ENCODE data around the gene SLC35E1.

DNA sequence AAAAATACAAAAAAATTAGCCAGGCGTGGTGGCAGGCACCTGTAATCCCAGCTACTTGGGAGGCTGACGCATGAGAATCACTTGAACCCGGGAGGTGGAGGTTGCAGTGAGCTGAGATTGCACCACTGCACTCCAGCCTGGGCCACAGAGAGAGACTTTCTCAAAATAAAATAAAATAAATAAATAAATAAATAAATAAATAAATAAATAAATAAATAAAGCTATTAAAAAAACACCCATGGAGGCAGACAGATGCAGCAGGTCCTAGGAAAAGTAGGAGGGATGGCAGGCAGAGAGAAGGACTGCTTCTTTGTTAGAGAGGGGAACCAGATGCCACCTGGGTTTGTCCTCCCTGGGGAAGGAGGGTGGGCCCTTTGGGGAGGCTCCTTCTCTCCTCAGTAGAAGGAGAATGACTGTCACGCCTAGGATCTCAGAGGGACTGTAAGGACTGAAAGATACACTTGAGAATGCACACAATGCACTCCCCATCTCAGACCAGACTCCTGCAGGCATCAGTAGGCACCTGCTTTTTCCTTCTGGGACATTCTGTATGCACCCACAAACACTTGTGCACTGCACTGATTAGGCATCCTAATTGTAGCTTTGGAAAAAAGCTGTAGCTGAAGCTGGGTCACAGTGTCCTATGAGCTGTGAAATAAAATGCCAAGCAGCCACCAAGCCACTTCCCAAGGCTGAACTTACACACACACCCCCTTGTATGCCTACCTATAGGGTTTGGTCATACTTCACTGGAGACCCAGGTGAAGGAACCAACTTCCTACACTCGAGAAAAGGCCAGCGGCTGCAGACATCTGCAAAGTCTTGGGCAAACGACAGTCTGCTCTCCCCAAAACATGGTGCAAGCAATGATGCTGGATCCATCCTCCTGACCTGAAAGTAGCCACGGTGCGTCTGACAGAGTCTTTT is 18.9 kb upstream of the SLC35E1 start:
- TF ChIP-seq, protein P1, sequence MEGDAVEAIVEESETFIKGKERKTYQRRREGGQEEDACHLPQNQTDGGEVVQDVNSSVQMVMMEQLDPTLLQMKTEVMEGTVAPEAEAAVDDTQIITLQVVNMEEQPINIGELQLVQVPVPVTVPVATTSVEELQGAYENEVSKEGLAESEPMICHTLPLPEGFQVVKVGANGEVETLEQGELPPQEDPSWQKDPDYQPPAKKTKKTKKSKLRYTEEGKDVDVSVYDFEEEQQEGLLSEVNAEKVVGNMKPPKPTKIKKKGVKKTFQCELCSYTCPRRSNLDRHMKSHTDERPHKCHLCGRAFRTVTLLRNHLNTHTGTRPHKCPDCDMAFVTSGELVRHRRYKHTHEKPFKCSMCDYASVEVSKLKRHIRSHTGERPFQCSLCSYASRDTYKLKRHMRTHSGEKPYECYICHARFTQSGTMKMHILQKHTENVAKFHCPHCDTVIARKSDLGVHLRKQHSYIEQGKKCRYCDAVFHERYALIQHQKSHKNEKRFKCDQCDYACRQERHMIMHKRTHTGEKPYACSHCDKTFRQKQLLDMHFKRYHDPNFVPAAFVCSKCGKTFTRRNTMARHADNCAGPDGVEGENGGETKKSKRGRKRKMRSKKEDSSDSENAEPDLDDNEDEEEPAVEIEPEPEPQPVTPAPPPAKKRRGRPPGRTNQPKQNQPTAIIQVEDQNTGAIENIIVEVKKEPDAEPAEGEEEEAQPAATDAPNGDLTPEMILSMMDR (IDR thresholded peaks at IDR 0.05; ENCODE audit: extremely low read depth in 1 of 2, insufficient read depth in 1 of 2, low read depth in 1 of 2, low read length in 2 of 2): no peak
- TF ChIP-seq POLR2A (IDR thresholded peaks at IDR 0.05; ENCODE audit: low read depth, low read length) (no peak), EZH2 (IDR thresholded peaks at IDR 0.05; ENCODE audit: borderline replicate concordance, low read depth, low read length, severe bottlenecking) (no peak), POLR2AphosphoS5 (IDR thresholded peaks at IDR 0.05; ENCODE audit: insufficient read depth, low read depth, low read length) (no peak)
- TF ChIP-seq, protein P2, sequence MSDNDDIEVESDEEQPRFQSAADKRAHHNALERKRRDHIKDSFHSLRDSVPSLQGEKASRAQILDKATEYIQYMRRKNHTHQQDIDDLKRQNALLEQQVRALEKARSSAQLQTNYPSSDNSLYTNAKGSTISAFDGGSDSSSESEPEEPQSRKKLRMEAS (IDR thresholded peaks at IDR 0.05; ENCODE audit: insufficient read depth, insufficient read length): no peak

Measured in endothelial cell of umbilical vein (primary cell).